ENCODE measurements around the gene SUSD4. TPM values are rescaled to one million over a fixed set of nuclear protein-coding genes. Genes with fewer than 3 reads are reported as not detected.
A peak's percentile ranks its signal among the peaks of the same experiment; 100 is the strongest.
"Not testable (repeated sequence)": the region's sequence is repeated elsewhere in the genome, so short reads cannot be mapped to it uniquely, and the experiment has no call there.

Gene SUSD4
- polyA plus RNA-seq, 6 donors from 2014 or later = not detected

GRCh38 chr1:223264529-223264928, 99.4 kb downstream of the SUSD4 start:
- no peaks in the 10 kb centered on the region for H3K4me1 Mint-ChIP-seq
- no peak overlapping the region for H3K27ac Mint-ChIP-seq
- H3K4me3 Mint-ChIP-seq = no peak overlapping the region
- no peaks in the 10 kb centered on the region for H3K9me3 Mint-ChIP-seq
- no peaks in the 10 kb centered on the region for H3K36me3 Mint-ChIP-seq
- no peak for ATAC-seq (ENCODE audit: low read depth in 2 of 2)
- DNase-seq = no peak
- H3K27me3 Mint-ChIP-seq = peaks cover 0 to 31% (median 30%) of the 10 kb centered on the region in 3 donors

- DNase-seq = no peak
- no peaks in the 10 kb centered on the region for H3K36me3 Mint-ChIP-seq
- H3K27ac Mint-ChIP-seq = no peak overlapping the region
Measured at GRCh38 chr1:223261914-223262313, 102.1 kb downstream of the SUSD4 start.

GRCh38 chr1:223260712-223261111, 103.3 kb downstream of the SUSD4 start:
- DNase-seq (no peak), ATAC-seq (ENCODE audit: low read depth in 2 of 2) (no peak)
- H3K9me3 Mint-ChIP-seq = no peaks in the 10 kb centered on the region
- H3K27me3 Mint-ChIP-seq = peaks cover 5 to 21% (median 18%) of the 10 kb centered on the region in 3 donors
- no peaks in the 10 kb centered on the region for H3K36me3 Mint-ChIP-seq
- no peak overlapping the region for H3K27ac Mint-ChIP-seq
- no peak overlapping the region for H3K4me3 Mint-ChIP-seq
- H3K4me1 Mint-ChIP-seq = no peaks in the 10 kb centered on the region

More at GRCh38 chr1:223261914-223262313, 102.1 kb downstream of the SUSD4 start:
- no peaks in the 10 kb centered on the region for H3K4me1 Mint-ChIP-seq
- H3K4me3 Mint-ChIP-seq = no peak overlapping the region
- ATAC-seq (ENCODE audit: low read depth in 2 of 2) = no peak
- H3K27me3 Mint-ChIP-seq = peaks cover under 1 to 21% (median 19%) of the 10 kb centered on the region in 3 donors
- no peaks in the 10 kb centered on the region for H3K9me3 Mint-ChIP-seq

- H3K27me3 Mint-ChIP-seq = peaks cover 9 to 23% (median 20%) of the 10 kb centered on the region in 3 donors
- ATAC-seq (ENCODE audit: low read depth in 2 of 2) (no peak), DNase-seq (no peak)
- H3K36me3 Mint-ChIP-seq = no peaks in the 10 kb centered on the region
- no peaks in the 10 kb centered on the region for H3K9me3 Mint-ChIP-seq
- no peak overlapping the region for H3K4me3 Mint-ChIP-seq
- H3K4me1 Mint-ChIP-seq = no peaks in the 10 kb centered on the region
- H3K27ac Mint-ChIP-seq = no peak overlapping the region
Measured at GRCh38 chr1:223259462-223259861, 104.5 kb downstream of the SUSD4 start.

- Mint-ChIP-seq H3K4me1 (no peaks in the 10 kb centered on the region), H3K4me3 (no peak overlapping the region), H3K36me3 (no peaks in the 10 kb centered on the region), H3K27me3 (peaks cover 9 to 27% (median 20%) of the 10 kb centered on the region in 3 donors), H3K9me3 (no peaks in the 10 kb centered on the region), H3K27ac (no peak overlapping the region)
- ATAC-seq (ENCODE audit: low read depth in 2 of 2) (no peak), DNase-seq (no peak)
Measured at GRCh38 chr1:223258751-223259198, 105.2 kb downstream of the SUSD4 start.

GRCh38 chr1:223257856-223258550, 106.0 kb downstream of the SUSD4 start:
- H3K27ac Mint-ChIP-seq = no peak overlapping the region
- H3K4me3 Mint-ChIP-seq = no peak overlapping the region
- no peak for DNase-seq
- ATAC-seq (ENCODE audit: low read depth in 2 of 2) = no peak
- peaks cover 13 to 28% (median 22%) of the 10 kb centered on the region in 3 donors for H3K27me3 Mint-ChIP-seq
- H3K36me3 Mint-ChIP-seq = no peaks in the 10 kb centered on the region
- no peaks in the 10 kb centered on the region for H3K4me1 Mint-ChIP-seq
- H3K9me3 Mint-ChIP-seq = no peaks in the 10 kb centered on the region

GRCh38 chr1:223256034-223256433, 107.9 kb downstream of the SUSD4 start:
- Mint-ChIP-seq H3K27ac (no peak overlapping the region), H3K27me3 (peaks cover 13 to 28% (median 23%) of the 10 kb centered on the region in 3 donors), H3K9me3 (peaks cover 0 to 3% (median 0%) of the 10 kb centered on the region in 7 donors), H3K4me1 (no peaks in the 10 kb centered on the region), H3K36me3 (peaks cover 0 to under 1% of the 10 kb centered on the region in 2 donors), H3K4me3 (no peak overlapping the region)
- ATAC-seq (ENCODE audit: low read depth in 2 of 2) = no peak
- DNase-seq = no peak

GRCh38 chr1:223253916-223254315, 110.1 kb downstream of the SUSD4 start:
- DNase-seq = no peak
- no peak overlapping the region for H3K4me3 Mint-ChIP-seq
- no peak overlapping the region for H3K27ac Mint-ChIP-seq
- peaks cover 0 to 11% (median 4%) of the 10 kb centered on the region in 7 donors for H3K9me3 Mint-ChIP-seq
- peaks cover 18 to 25% (median 22%) of the 10 kb centered on the region in 3 donors for H3K27me3 Mint-ChIP-seq
- H3K4me1 Mint-ChIP-seq = no peaks in the 10 kb centered on the region
- ATAC-seq (ENCODE audit: low read depth in 2 of 2) = no peak
- peaks cover 0 to 8% of the 10 kb centered on the region in 2 donors for H3K36me3 Mint-ChIP-seq

- not testable (repeated sequence) for H3K4me1 Mint-ChIP-seq; DNase-seq; H3K4me3 Mint-ChIP-seq; H3K27ac Mint-ChIP-seq; ATAC-seq (ENCODE audit: low read depth in 2 of 2); H3K36me3 Mint-ChIP-seq
- Mint-ChIP-seq H3K27me3 (peaks cover 16 to 26% (median 23%) of the 10 kb centered on the region in 3 donors), H3K9me3 (peaks cover 0 to 11% (median 4%) of the 10 kb centered on the region in 7 donors)
Measured at GRCh38 chr1:223251387-223251786, 112.6 kb downstream of the SUSD4 start.

- no peak overlapping the region for H3K27ac Mint-ChIP-seq
- H3K4me3 Mint-ChIP-seq = no peak overlapping the region
- no peak for DNase-seq
- no peak for ATAC-seq (ENCODE audit: low read depth in 2 of 2)
- peaks cover 0 to 11% (median 4%) of the 10 kb centered on the region in 7 donors for H3K9me3 Mint-ChIP-seq
- H3K36me3 Mint-ChIP-seq = peaks cover 0 to 8% of the 10 kb centered on the region in 2 donors
- H3K27me3 Mint-ChIP-seq = peaks cover 18 to 31% (median 31%) of the 10 kb centered on the region in 3 donors
- H3K4me1 Mint-ChIP-seq = no peaks in the 10 kb centered on the region
Measured at GRCh38 chr1:223250632-223251015, 113.4 kb downstream of the SUSD4 start.

GRCh38 chr1:223249854-223250631, 113.9 kb downstream of the SUSD4 start:
- ATAC-seq (ENCODE audit: low read depth in 2 of 2) = no peak
- no peak overlapping the region for H3K27ac Mint-ChIP-seq

GRCh38 chr1:223248770-223249140, 115.2 kb downstream of the SUSD4 start:
- peaks cover 0 to 13% (median 4%) of the 10 kb centered on the region in 7 donors for H3K9me3 Mint-ChIP-seq
- H3K27me3 Mint-ChIP-seq = peaks cover 18 to 38% (median 27%) of the 10 kb centered on the region in 3 donors
- peaks cover 0 to 8% of the 10 kb centered on the region in 2 donors for H3K36me3 Mint-ChIP-seq
- H3K4me1 Mint-ChIP-seq = no peaks in the 10 kb centered on the region
- ATAC-seq (ENCODE audit: low read depth in 2 of 2) (no peak), DNase-seq (no peak)
- H3K27ac Mint-ChIP-seq = no peak overlapping the region
- no peak overlapping the region for H3K4me3 Mint-ChIP-seq

More at GRCh38 chr1:223249854-223250631, 113.9 kb downstream of the SUSD4 start:
- H3K9me3 Mint-ChIP-seq = peaks cover 0 to 13% (median 4%) of the 10 kb centered on the region in 7 donors
- H3K36me3 Mint-ChIP-seq = peaks cover 0 to 8% of the 10 kb centered on the region in 2 donors
- H3K27me3 Mint-ChIP-seq = peaks cover 18 to 37% (median 34%) of the 10 kb centered on the region in 3 donors
- no peak overlapping the region for H3K4me3 Mint-ChIP-seq
- no peaks in the 10 kb centered on the region for H3K4me1 Mint-ChIP-seq
- DNase-seq = no peak

- no peak for ATAC-seq (ENCODE audit: low read depth in 2 of 2)
- H3K4me3 Mint-ChIP-seq = no peak overlapping the region
- peaks cover 15 to 34% (median 24%) of the 10 kb centered on the region in 3 donors for H3K27me3 Mint-ChIP-seq
- H3K9me3 Mint-ChIP-seq = peaks cover 0 to 13% (median 4%) of the 10 kb centered on the region in 7 donors
- no peak for DNase-seq
- H3K36me3 Mint-ChIP-seq = peaks cover 0 to 8% of the 10 kb centered on the region in 2 donors
- H3K27ac Mint-ChIP-seq = peak overlapping the region in 1 of 6 donors; percentile 33
- no peaks in the 10 kb centered on the region for H3K4me1 Mint-ChIP-seq
Measured at GRCh38 chr1:223248001-223248769, 115.8 kb downstream of the SUSD4 start.
